ENCODE data around the gene NEURL3. TPM values are rescaled to one million over a fixed set of nuclear protein-coding genes. Genes with fewer than 3 reads are reported as not detected.
A peak's percentile ranks its signal among the peaks of the same experiment; 100 is the strongest.

Gene NEURL3
- total and polyA plus RNA-seq, 10 donors, result 0.32 to 1.2 (median 0.64) TPM; not detected in 2

DNA sequence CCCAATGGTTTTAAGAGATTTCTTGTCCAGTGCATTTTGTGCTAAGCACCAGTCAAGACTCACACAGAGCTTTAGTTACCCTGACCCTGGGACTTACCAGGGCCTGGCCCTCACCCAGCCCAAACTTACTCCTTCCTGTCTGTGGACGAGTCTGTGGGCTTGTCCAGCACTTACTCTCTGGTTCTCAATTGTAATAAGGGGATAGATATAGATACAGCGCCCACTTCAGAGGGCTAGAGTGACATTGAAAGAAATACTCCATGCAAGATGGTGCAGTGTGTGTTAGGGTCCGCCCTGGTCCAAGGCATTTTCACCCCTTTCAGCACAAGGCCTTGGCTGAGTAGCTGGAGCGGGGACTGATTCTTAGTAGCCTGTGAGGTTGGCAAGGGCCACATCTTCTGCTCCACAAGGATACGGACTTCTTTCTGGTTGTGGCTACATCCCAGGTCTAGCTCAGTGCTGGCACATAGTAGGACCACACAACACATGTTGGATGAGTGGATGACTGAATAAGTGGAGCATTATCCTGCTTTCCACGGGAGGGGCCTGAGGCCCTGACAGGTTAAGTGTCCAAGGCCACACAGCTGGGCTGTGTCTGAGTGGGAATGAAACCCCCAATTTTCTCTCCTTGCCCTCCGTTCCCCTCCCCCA is 27.6 kb upstream of the NEURL3 start:
- H3K27me3 ChIP-seq (replicated peaks in 1 of 7), result no peaks in the 10 kb centered on the region
- peaks cover 38 to 91% (median 65%) of the 10 kb centered on the region in 6 donors for H3K4me1 ChIP-seq
- TF ChIP-seq POLR2A (IDR thresholded peaks at IDR 0.05) (no peak), POLR2AphosphoS5 (IDR thresholded peaks at IDR 0.05) (no peak)
- TF ChIP-seq, protein P1, sequence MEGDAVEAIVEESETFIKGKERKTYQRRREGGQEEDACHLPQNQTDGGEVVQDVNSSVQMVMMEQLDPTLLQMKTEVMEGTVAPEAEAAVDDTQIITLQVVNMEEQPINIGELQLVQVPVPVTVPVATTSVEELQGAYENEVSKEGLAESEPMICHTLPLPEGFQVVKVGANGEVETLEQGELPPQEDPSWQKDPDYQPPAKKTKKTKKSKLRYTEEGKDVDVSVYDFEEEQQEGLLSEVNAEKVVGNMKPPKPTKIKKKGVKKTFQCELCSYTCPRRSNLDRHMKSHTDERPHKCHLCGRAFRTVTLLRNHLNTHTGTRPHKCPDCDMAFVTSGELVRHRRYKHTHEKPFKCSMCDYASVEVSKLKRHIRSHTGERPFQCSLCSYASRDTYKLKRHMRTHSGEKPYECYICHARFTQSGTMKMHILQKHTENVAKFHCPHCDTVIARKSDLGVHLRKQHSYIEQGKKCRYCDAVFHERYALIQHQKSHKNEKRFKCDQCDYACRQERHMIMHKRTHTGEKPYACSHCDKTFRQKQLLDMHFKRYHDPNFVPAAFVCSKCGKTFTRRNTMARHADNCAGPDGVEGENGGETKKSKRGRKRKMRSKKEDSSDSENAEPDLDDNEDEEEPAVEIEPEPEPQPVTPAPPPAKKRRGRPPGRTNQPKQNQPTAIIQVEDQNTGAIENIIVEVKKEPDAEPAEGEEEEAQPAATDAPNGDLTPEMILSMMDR (IDR thresholded peaks at IDR 0.05 in 8 of 11, conservative IDR thresholded peaks at IDR 0.05 in 3 of 11), result no peak
- peak overlapping the region in 1 of 8 donors; percentile 59 for H3K4me3 ChIP-seq
- WGBS, 5 donors, result 71 to 76% (median 73%) methylated on average over 7 of the region's 7 CpGs
- H3K27ac ChIP-seq, result peak overlapping the region in 7 of 8 donors; percentile 64 to 99 (median 76)
- DNase-seq, result peak; percentile 65
- no peaks in the 10 kb centered on the region for H3K36me3 ChIP-seq
- H3K9me3 ChIP-seq, result no peaks in the 10 kb centered on the region
- intact Hi-C loops (cut with DNase I; ENCODE audit: low total_unique reads), result no loop called here

DNA sequence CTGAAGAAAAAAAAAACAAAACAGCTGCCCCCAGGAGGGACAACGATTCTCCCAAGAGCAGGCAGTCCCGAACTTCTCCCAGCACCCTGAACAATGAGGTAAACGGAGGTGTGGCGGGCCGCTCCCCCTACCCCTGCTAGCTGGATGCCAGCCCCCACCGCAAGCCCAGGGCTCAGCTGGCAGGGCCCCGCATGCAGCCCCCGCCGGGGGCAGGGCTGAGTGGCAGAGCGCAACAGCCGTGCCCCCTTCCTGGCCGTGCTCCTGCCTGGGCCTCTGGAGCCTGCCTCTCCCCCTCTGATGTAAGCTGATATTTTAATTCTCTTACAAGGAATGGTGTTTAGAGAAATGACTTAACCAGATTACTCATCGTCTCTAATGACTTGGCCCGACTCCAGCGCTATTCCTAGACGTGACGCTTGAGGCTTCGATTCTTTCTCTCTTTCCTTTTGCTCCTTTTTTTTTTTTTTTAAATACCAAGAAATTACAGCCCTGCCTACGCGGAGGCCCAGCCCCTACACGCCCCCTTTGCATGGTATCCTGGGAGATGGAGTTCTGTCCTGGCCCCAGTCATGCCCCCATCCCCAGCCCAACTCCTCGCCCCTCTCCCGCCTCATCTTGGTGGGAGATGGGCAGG is 26.8 kb upstream of the NEURL3 start:
- no peaks in the 10 kb centered on the region for H3K9me3 ChIP-seq
- DNase-seq, result peak; percentile 89
- WGBS, 5 donors, result 9 to 14% (median 12%) methylated on average over 21 to 23 of the region's 23 CpGs
- no peaks in the 10 kb centered on the region for H3K27me3 ChIP-seq (replicated peaks in 1 of 7)
- peak; percentile 67 to 82 (median 73) for TF ChIP-seq POLR2AphosphoS5 (IDR thresholded peaks at IDR 0.05)
- TF ChIP-seq POLR2A (IDR thresholded peaks at IDR 0.05), result no peak
- TF ChIP-seq, protein P1 (IDR thresholded peaks at IDR 0.05 in 8 of 11, conservative IDR thresholded peaks at IDR 0.05 in 3 of 11), result no peak
- H3K36me3 ChIP-seq, result no peaks in the 10 kb centered on the region
- peak overlapping the region in 6 of 8 donors; percentile 12 to 59 (median 19) for H3K4me3 ChIP-seq
- intact Hi-C loops (cut with DNase I; ENCODE audit: low total_unique reads), result no loop called here
- H3K27ac ChIP-seq, result peak overlapping the region; percentile 53 to 99 (median 74)
- H3K4me1 ChIP-seq, result peaks cover 39 to 94% (median 68%) of the 10 kb centered on the region in 6 donors

DNA sequence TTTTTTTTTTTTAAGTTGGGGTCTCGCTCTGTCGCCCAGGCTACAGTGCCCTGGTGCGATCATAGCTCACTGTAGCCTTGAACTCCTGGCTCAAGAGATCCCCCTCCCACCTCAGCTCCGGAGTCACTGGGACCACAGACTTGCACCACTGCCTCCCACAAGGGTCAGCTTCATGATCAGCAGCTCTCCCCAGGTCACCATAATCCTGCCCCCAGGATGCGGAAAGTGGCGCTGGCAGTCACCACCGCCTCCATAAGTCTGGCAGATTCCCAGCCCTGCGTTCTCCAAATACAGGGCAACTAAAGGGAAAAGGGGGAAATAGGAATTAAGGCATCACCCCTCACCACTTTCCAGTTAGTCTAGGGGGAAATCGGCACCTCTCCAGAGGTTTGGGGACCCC is 26.2 kb upstream of the NEURL3 start:
- DNase-seq, result no peak
- Histone ChIP-seq H3K27me3 (replicated peaks in 1 of 7) (no peaks in the 10 kb centered on the region), H3K9me3 (no peaks in the 10 kb centered on the region), H3K4me1 (peaks cover 43 to 99% (median 72%) of the 10 kb centered on the region in 6 donors), H3K4me3 (peak overlapping the region in 3 of 8 donors; percentile 15 to 59 (median 37)), H3K27ac (peak overlapping the region; percentile 53 to 99 (median 74)), H3K36me3 (no peaks in the 10 kb centered on the region)
- intact Hi-C loops (cut with DNase I; ENCODE audit: low total_unique reads), result no loop called here
- 81 to 88% (median 86%) methylated on average over 6 to 9 of the region's 9 CpGs for WGBS, 5 donors
- TF ChIP-seq POLR2AphosphoS5 (IDR thresholded peaks at IDR 0.05) (no peak), POLR2A (IDR thresholded peaks at IDR 0.05) (no peak)
- TF ChIP-seq, protein P1 (IDR thresholded peaks at IDR 0.05 in 8 of 11, conservative IDR thresholded peaks at IDR 0.05 in 3 of 11), result no peak
